Dermis microvascular lymphatic vessel endothelial cell (primary cell): Measurements from ENCODE around the gene CCNB1. TPM values are rescaled to one million over a fixed set of nuclear protein-coding genes. Genes with fewer than 3 reads are reported as not detected.
"Not testable (repeated sequence)": the region's sequence is repeated elsewhere in the genome, so short reads cannot be mapped to it uniquely, and the experiment has no call there.

ENCODE experiments used
- DNase-seq, 2 donors: peaks; one replicate each; pipeline versions ENCODE4 v3.0.0 to v3.0.0-alpha.2; 2010; ENCODE audit warnings: low read depth in 2 of 2
- total RNA-seq: library from RNA; depleted of rRNA; stranded (reverse); fragments of >200 nt; gene quantifications from 2 replicates; pipeline ENCODE4 v1.2.1, GENCODE V29; 2014

CCNB1 gene
- total RNA-seq, 1 donor from 2014 or later, result 115 TPM

- no peak for DNase-seq
Observed at GRCh38 chr5:69184621-69185020, 17.7 kb downstream of the CCNB1 start.

- DNase-seq, result no peak
Observed at GRCh38 chr5:69187342-69187741, 20.4 kb downstream of the CCNB1 start.

GRCh38 chr5:69188811-69189161, 21.8 kb downstream of the CCNB1 start:
- DNase-seq, result no peak

- peak; percentile 83 to 87 for DNase-seq
Observed at GRCh38 chr5:69189162-69190086, 22.5 kb downstream of the CCNB1 start, which contains the start of gene CENPH. TSS of gene CENPH (plus strand) at chr5:69189583. CDS start at chr5:69189635, 52 bp downstream.

- no peak for DNase-seq
Observed at GRCh38 chr5:69202497-69202896, 35.5 kb downstream of the CCNB1 start.

- no peak for DNase-seq
Observed at GRCh38 chr5:69206528-69207190, 39.7 kb downstream of the CCNB1 start.

- no peak for DNase-seq
Observed at GRCh38 chr5:69209602-69210001, 42.7 kb downstream of the CCNB1 start.

GRCh38 chr5:69211200-69211599, 44.2 kb downstream of the CCNB1 start:
- DNase-seq, result no peak

GRCh38 chr5:69212022-69212421, 45.1 kb downstream of the CCNB1 start:
- DNase-seq, result no peak

- no peak for DNase-seq
Observed at GRCh38 chr5:69213513-69214215, 46.7 kb downstream of the CCNB1 start.

- no peak for DNase-seq
Observed at GRCh38 chr5:69217151-69217511, 50.2 kb downstream of the CCNB1 start.

- peak; percentile 83 to 92 for DNase-seq
Observed at GRCh38 chr5:69217548-69218526, 50.9 kb downstream of the CCNB1 start.

GRCh38 chr5:69219939-69220338, 53.0 kb downstream of the CCNB1 start:
- no peak for DNase-seq

GRCh38 chr5:69220371-69220770, 53.4 kb downstream of the CCNB1 start:
- DNase-seq, result not testable (repeated sequence)

- DNase-seq, result not testable (repeated sequence)
Observed at GRCh38 chr5:69220833-69221232, 53.9 kb downstream of the CCNB1 start.

- no peak for DNase-seq
Observed at GRCh38 chr5:69224520-69224919, 57.6 kb downstream of the CCNB1 start.

- DNase-seq, result no peak
Observed at GRCh38 chr5:69225860-69226259, 58.9 kb downstream of the CCNB1 start.
